H1 (cell line): ENCODE measurements around the gene RAB39B. TPM values are rescaled to one million over a fixed set of nuclear protein-coding genes. Genes with fewer than 3 reads are reported as not detected.

Experiments used
- NRF1 ChIP-seq: IDR thresholded peaks from 2 replicates; pipeline ENCODE4 v1.6.1; 2011; ENCODE audit warnings: mild to moderate bottlenecking, low read depth, low read length, improper control_type of control experiment
- RAD21 ChIP-seq, 2 experiments: IDR thresholded peaks in 1 of 2; conservative IDR thresholded peaks in 1 of 2; 2 replicates each; pipeline ENCODE4 v1.6.1; 2011; ENCODE audit warnings: low read depth in 2 of 2, low read length in 2 of 2, improper control_type of control experiment in 1 of 2, inconsistent platforms in 1 of 2, mild to moderate bottlenecking in 1 of 2, moderate library complexity in 1 of 2
- TAF1 ChIP-seq: IDR thresholded peaks from 2 replicates; pipeline ENCODE4 v1.6.1; 2011; ENCODE audit warnings: mild to moderate bottlenecking, low read depth, low read length
- polyA plus RNA-seq, 7 experiments: library from polyadenylated mRNA; depleted of rRNA in 3 of 7; stranded (reverse) in 5 of 7; unstranded in 2 of 7; fragments of >200 nt in 5 of 7; fragments of 200-250 nt in 2 of 7; gene quantifications; 1 replicate in 5 of 7; 2 replicates in 1 of 7; 4 replicates in 1 of 7; pipeline versions ENCODE4 v1.2.1 to v1.2.3, GENCODE V29; 2011 to 2013; ENCODE audit warnings: missing spikeins in 2 of 7, mixed read lengths in 2 of 7
- total RNA-seq: library from RNA; stranded (reverse); fragmentation: NEBNext Ultra II Directional; extraction: Animal tissue kit (Norgen Biotek cat#: 25700); gene quantifications from 2 replicates; pipeline ENCODE4 v1.2.1, GENCODE V29; 2021
- TF ChIP-seq, protein P1 (sequence below): IDR thresholded peaks from 2 replicates; pipeline ENCODE4 v1.6.1; 2011; ENCODE audit warnings: low read depth, mild to moderate bottlenecking, low read length; ENCODE audit not compliant: insufficient read depth
- TF ChIP-seq, protein P2 (sequence below): fragments of 300-600 bp; sonication (generic); IDR thresholded peaks from 2 replicates; pipeline ENCODE4 v1.7.1; 2012; ENCODE audit warnings: low read length, moderate library complexity, mild to moderate bottlenecking, inconsistent platforms; ENCODE audit not compliant: insufficient replicate concordance
- TF ChIP-seq, protein P3 (sequence below): IDR thresholded peaks from 2 replicates; pipeline ENCODE4 v1.6.1; 2012; ENCODE audit warnings: inconsistent platforms

Gene RAB39B
- total and polyA plus RNA-seq, 2 of the 8 experiments (the other 6 are each of a cell fraction or from before 2014, with no cell fraction given): 3.1 to 9.3 TPM

DNA sequence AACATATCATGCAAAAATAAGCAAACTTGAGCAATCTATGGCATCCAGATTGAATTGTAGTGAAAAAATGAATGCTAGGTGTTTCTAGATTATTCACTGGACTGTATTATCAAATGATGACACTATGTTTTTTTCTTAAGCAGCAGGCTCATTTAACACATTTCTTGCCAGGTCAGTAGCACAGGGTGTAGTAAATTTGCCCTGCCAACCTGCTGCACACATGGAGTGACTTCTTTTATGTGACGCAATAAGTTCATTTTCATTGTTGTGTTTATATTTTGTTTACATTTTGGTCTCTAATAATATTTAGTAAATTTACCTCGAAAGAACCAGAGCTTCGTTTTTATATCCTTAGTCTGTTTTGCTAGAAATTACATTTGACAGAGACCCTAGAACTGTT, 38.5 kb downstream of the RAB39B start (continued):
- TF ChIP-seq, protein P1, sequence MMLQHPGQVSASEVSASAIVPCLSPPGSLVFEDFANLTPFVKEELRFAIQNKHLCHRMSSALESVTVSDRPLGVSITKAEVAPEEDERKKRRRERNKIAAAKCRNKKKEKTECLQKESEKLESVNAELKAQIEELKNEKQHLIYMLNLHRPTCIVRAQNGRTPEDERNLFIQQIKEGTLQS: no peak
- TF ChIP-seq NRF1 (no peak), TAF1 (no peak), RAD21 (IDR thresholded peaks at IDR 0.05 in 1 of 2, conservative IDR thresholded peaks at IDR 0.05 in 1 of 2; ENCODE audit: low read depth in 2 of 2, low read length in 2 of 2) (no peak)
- TF ChIP-seq, protein P2, sequence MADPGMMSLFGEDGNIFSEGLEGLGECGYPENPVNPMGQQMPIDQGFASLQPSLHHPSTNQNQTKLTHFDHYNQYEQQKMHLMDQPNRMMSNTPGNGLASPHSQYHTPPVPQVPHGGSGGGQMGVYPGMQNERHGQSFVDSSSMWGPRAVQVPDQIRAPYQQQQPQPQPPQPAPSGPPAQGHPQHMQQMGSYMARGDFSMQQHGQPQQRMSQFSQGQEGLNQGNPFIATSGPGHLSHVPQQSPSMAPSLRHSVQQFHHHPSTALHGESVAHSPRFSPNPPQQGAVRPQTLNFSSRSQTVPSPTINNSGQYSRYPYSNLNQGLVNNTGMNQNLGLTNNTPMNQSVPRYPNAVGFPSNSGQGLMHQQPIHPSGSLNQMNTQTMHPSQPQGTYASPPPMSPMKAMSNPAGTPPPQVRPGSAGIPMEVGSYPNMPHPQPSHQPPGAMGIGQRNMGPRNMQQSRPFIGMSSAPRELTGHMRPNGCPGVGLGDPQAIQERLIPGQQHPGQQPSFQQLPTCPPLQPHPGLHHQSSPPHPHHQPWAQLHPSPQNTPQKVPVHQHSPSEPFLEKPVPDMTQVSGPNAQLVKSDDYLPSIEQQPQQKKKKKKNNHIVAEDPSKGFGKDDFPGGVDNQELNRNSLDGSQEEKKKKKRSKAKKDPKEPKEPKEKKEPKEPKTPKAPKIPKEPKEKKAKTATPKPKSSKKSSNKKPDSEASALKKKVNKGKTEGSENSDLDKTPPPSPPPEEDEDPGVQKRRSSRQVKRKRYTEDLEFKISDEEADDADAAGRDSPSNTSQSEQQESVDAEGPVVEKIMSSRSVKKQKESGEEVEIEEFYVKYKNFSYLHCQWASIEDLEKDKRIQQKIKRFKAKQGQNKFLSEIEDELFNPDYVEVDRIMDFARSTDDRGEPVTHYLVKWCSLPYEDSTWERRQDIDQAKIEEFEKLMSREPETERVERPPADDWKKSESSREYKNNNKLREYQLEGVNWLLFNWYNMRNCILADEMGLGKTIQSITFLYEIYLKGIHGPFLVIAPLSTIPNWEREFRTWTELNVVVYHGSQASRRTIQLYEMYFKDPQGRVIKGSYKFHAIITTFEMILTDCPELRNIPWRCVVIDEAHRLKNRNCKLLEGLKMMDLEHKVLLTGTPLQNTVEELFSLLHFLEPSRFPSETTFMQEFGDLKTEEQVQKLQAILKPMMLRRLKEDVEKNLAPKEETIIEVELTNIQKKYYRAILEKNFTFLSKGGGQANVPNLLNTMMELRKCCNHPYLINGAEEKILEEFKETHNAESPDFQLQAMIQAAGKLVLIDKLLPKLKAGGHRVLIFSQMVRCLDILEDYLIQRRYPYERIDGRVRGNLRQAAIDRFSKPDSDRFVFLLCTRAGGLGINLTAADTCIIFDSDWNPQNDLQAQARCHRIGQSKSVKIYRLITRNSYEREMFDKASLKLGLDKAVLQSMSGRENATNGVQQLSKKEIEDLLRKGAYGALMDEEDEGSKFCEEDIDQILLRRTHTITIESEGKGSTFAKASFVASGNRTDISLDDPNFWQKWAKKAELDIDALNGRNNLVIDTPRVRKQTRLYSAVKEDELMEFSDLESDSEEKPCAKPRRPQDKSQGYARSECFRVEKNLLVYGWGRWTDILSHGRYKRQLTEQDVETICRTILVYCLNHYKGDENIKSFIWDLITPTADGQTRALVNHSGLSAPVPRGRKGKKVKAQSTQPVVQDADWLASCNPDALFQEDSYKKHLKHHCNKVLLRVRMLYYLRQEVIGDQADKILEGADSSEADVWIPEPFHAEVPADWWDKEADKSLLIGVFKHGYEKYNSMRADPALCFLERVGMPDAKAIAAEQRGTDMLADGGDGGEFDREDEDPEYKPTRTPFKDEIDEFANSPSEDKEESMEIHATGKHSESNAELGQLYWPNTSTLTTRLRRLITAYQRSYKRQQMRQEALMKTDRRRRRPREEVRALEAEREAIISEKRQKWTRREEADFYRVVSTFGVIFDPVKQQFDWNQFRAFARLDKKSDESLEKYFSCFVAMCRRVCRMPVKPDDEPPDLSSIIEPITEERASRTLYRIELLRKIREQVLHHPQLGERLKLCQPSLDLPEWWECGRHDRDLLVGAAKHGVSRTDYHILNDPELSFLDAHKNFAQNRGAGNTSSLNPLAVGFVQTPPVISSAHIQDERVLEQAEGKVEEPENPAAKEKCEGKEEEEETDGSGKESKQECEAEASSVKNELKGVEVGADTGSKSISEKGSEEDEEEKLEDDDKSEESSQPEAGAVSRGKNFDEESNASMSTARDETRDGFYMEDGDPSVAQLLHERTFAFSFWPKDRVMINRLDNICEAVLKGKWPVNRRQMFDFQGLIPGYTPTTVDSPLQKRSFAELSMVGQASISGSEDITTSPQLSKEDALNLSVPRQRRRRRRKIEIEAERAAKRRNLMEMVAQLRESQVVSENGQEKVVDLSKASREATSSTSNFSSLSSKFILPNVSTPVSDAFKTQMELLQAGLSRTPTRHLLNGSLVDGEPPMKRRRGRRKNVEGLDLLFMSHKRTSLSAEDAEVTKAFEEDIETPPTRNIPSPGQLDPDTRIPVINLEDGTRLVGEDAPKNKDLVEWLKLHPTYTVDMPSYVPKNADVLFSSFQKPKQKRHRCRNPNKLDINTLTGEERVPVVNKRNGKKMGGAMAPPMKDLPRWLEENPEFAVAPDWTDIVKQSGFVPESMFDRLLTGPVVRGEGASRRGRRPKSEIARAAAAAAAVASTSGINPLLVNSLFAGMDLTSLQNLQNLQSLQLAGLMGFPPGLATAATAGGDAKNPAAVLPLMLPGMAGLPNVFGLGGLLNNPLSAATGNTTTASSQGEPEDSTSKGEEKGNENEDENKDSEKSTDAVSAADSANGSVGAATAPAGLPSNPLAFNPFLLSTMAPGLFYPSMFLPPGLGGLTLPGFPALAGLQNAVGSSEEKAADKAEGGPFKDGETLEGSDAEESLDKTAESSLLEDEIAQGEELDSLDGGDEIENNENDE: no peak
- TF ChIP-seq, protein P3, sequence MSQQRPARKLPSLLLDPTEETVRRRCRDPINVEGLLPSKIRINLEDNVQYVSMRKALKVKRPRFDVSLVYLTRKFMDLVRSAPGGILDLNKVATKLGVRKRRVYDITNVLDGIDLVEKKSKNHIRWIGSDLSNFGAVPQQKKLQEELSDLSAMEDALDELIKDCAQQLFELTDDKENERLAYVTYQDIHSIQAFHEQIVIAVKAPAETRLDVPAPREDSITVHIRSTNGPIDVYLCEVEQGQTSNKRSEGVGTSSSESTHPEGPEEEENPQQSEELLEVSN: no peak
- TF ChIP-seq, all 59 proteins: peak for 0
